GM12874 (cell line): ENCODE measurements around the gene STK24.

Experiments
- TF ChIP-seq, protein P1 (sequence below): IDR thresholded peaks from 2 replicates; pipeline ENCODE4 v1.5.1; 2011; ENCODE audit warnings: low read depth, mild to moderate bottlenecking, control low read depth, low read length, moderate library complexity; ENCODE audit not compliant: insufficient read depth

The STK24 gene

DNA sequence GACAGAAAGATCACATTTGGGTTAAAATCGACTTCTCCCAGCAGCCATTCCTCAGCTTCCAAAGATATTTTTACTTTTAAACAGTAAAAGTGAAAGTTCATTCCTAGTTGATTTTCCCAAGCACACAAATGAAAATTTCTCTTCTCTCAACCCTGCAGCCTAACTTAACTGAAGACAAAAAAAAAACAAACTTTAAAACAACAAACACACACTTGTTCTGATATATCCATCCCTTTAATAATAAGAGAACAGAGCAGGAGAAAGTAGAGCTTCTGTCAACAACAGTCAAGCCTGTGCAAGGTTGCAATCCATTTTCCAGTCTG is 72.9 kb downstream of the STK24 start:
- TF ChIP-seq, protein P1, sequence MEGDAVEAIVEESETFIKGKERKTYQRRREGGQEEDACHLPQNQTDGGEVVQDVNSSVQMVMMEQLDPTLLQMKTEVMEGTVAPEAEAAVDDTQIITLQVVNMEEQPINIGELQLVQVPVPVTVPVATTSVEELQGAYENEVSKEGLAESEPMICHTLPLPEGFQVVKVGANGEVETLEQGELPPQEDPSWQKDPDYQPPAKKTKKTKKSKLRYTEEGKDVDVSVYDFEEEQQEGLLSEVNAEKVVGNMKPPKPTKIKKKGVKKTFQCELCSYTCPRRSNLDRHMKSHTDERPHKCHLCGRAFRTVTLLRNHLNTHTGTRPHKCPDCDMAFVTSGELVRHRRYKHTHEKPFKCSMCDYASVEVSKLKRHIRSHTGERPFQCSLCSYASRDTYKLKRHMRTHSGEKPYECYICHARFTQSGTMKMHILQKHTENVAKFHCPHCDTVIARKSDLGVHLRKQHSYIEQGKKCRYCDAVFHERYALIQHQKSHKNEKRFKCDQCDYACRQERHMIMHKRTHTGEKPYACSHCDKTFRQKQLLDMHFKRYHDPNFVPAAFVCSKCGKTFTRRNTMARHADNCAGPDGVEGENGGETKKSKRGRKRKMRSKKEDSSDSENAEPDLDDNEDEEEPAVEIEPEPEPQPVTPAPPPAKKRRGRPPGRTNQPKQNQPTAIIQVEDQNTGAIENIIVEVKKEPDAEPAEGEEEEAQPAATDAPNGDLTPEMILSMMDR, result no peak

DNA sequence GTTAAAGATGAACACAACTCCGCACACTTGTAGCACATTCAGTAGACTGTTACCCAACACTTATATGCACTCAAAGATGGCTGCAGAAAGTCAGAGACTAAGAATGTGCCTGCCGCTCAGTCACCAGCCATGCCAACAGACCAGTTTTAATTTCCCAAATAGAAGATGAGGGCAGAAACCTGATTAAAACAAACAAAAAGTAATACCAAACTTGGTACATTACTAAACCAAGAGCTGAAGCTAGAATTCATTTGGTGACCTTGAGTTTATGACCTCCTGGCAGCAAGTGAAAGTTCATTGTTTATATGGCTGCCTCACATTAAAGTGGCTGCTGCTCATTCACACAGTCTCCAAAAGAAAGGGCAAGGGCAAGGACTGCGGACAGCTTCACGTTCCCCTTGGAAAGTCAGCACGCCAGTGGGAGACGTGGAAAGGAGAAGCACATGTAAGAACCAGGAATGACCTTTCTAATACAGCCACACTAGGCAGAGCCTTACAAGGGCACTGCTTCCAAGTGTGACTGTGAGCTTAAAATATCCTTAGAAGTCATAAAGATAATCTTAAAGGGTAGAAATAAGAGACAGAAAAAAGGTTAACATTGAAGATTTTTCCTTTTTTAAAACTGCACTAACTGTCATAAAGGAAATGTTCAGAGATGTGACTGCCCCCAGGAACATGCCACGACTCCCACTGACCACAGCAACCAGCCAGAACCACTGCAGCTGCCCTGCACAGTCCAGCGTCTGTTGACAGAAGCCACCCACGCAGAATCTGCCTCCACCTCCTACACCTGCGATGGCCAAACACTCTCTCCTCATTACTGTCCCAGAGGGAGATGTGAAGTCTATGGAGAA is 73.5 kb downstream of the STK24 start:
- TF ChIP-seq, protein P1, result no peak

DNA sequence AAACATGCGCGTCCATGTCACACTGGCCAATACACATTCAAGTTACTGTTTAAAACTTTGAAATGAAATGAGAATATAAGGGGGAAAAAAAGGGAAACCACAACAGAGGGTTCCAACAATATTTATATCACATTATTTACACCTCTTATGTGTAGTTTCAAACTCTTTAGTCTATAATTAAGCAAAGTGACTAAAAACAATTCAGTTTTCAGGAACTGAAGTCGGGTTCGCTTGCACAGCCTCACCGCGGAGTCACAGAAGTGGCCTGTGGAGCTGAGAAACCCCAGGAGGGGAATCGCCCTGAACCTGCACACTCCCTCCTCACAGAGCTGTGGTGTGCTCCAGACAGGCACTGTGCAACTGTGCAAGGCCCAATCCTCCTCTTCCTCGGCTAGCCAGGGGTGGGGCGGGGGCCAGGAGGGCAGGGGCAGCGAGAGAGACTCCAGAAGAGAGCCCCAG is 75.9 kb downstream of the STK24 start:
- TF ChIP-seq, protein P1, result no peak

DNA sequence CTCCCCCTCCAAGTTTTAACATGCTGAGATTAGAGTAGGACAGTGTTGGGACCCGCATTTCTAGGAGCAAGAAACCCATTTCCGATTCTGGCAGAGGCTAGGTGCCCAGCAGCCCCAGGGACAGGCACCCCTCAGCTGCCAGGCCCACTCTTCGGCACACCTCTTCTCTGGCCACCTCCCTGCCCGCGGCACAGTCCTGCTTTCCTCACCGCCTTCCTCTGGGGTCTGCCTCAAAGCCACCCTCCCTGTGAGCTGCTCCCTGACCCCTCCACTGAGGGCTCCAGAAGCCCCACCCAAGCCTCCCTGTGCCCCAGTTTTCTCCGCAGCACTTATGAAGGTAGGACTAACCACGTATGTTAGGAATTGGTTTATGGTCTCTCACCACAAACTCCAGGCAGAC is 79.9 kb downstream of the STK24 start:
- TF ChIP-seq, protein P1, result no peak

DNA sequence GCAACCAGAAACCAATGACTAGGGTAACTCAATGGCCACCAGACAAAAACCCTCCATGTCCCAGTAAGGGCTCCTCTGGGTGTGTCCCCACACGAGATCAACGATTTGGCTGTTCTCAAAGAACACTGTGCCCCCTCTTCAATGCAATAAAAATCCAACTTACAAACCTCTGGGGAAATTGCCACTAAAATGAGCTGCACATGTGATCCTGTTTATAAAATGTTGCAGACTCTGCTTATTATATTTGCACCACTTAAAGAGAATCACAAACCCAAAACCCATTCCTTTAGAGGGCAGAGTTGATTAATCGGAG is 80.5 kb downstream of the STK24 start:
- TF ChIP-seq, protein P1, result no peak

DNA sequence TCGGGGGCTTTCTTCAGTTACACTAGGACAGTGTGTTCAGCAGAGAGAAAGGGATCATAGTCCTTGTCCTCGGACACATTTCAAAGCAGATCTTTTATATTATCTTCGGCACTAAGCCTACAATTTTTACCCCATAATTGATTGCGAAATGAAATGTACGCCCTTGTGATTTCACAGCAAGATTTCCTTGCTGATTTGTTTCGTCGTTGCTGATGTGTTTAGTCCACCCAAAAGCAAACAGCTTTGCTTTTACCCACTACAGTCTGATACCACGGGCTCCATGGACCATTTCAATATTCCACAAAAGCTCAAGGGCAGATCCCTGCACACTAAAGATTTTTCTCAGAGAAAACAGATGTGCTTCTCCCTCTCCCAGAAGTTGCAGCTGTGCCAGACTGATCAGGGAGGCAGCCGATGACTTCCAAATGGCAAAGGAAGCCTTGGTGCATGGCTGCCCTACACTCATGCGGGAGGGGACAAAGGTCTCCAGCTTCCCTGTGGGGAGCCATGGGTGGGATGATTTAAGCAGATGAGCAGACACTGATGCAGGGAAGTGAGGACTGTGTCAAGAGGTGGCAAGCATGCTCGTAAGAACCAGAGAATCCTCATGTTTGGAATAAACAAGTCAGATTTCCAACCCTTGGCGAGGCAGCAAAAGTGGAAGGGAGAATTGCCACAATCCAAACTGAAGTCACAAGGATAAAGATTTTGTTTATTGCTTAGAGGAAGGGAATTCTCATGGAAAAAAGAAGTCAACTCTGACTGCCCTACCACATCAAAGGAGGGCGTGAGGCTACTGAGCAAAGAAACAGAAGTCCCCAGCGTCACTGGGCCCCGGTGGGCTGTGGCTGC is 81.1 kb downstream of the STK24 start:
- TF ChIP-seq, protein P1, result no peak

DNA sequence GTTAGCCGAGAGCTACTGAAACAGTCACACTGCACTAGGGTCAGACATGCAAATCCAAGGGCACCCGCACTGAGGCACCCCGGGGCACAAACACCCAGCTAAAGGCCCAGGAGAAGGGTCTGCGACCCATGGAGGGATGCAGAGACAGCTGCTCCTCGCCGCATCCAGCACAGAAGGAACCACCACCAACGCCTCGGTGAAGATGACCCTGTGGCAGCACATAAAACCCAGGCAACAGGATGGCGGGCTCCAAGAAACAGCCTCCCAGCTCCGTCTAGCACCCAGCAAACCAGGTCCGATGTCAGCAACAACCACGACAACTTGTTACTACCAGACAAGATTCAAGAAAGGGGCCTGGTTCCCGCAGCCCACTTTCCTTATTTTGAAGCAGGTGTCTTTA is 82.1 kb downstream of the STK24 start:
- TF ChIP-seq, protein P1, result no peak
